GM12891 (cell line): Measurements from ENCODE around the gene TRA2A.
A peak's percentile ranks its signal among the peaks of the same experiment; 100 is the strongest.

Source experiments
- DNase-seq: peaks from one replicate; pipeline ENCODE4 v3.0.0; 2011; ENCODE audit warnings: low spot score; ENCODE audit not compliant: insufficient read length
- FAIRE-seq: peaks from 2 replicates; lab custom pipeline; 2011; peaks lifted over from hg19 to GRCh38; lab: Jason Lieb, UNC
- PAX5 ChIP-seq: IDR thresholded peaks from 2 replicates; pipeline ENCODE4 v1.6.1; 2011; ENCODE audit warnings: low read length, moderate library complexity, mild to moderate bottlenecking; ENCODE audit not compliant: insufficient read depth, severe bottlenecking
- POLR2A ChIP-seq: IDR thresholded peaks from 2 replicates; pipeline ENCODE4 v1.6.1; 2011; ENCODE audit warnings: low read depth, low read length, control low read depth
- POLR2AphosphoS5 ChIP-seq: IDR thresholded peaks from 2 replicates; pipeline ENCODE4 v1.6.1; 2011; ENCODE audit warnings: low read depth, low read length, control low read depth
- POU2F2 ChIP-seq: IDR thresholded peaks from 2 replicates; pipeline ENCODE4 v1.6.1; 2011; ENCODE audit warnings: low read depth, mild to moderate bottlenecking, control low read depth, low read length, moderate library complexity
- SPI1 ChIP-seq: IDR thresholded peaks from 2 replicates; pipeline ENCODE4 v1.6.1; 2011; ENCODE audit warnings: low read depth, low read length, control low read depth
- TAF1 ChIP-seq: IDR thresholded peaks from 2 replicates; pipeline ENCODE4 v1.6.1; 2011; ENCODE audit warnings: low read depth, low read length, control low read depth

TRA2A gene

DNA sequence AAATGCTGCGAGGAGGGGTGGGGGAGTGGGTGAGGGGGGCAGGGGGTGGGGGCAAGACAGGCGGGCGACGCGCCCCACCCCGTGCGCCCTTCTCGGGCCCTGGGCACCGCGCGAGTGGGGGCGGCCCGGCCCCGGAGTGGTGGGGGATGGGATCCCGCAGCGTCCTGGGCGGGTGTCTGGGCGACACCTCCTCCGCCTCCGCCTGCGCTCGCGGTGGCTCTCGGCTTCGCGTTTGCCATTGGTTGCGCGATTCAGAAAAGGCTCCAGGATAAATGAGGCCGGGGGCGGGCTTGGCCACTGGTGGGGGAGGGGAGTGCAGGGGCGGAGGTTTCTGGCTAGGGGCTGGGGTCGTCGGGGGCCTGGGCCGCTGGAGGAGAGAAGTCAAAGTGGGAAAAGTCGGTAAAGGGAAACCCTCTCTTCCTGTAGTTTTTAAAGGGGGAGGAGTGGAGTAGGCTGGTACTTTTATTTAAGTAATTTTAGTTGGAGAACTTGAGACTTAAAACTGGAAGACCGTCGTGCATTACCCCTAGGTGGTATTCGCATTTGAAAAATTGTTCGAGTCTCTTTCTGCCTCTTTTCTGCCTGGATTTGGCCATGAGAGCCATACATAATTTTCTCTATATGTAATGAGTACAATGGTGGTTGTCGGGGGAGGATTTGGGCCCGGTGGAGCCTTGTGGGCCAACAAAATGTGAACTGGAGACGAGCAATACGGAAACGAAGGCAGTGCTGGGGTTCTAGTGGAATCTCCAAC lies 60.5 kb downstream of the TRA2A start:
- FAIRE-seq, result peak; percentile 84
- TF ChIP-seq TAF1, result peak; percentile 28; the same call in 1 of the 2 replicates
- TF ChIP-seq SPI1, result no peak
- peak; percentile 60 for DNase-seq

DNA sequence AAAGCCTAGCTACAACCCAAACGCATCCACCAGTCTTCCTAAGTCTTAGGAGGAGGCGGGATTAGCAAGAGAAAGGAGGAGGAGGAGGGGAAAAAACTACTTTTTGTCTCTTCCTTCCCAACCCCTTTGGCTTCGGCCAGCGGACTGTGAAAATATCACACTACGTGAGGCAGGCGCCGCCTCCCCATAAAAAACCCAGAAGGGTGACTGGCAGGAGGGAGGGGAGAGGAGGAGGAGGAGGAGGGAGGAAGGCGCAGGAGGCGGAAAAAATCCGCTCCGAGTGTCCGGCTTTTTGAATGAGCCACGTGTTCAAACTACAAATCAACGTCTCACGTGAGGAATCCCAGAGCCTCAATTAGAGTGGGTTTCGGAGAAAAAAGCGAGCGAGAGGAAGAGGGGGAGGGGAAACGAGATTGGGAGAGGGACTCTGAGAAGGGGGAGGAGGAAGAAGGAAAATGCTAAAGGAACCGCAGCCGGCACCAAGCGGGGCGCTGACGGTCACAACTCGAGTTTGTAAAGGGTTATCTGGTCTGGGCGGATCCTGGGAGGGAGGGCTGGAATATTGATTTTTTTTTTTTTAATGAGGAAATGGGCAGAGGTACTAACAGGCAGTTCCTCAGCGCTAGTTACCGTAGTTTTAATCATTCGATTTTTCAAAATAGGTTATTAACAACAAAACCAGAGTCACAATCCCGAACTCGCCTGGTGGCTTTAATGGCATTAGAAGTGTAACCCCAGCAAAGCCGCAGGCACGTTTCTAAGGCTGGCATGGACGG lies 61.3 kb downstream of the TRA2A start, which contains the start of gene IGF2BP3:
Gene IGF2BP3, minus strand, starts transcription at position 162 of the 776 bp plus-strand sequence. CDS start 381 bp downstream, outside the sequence.
- FAIRE-seq (peak; percentile 61), DNase-seq (no peak)
- TF ChIP-seq POLR2AphosphoS5, result no peak; the same call in 1 of the 2 replicates
- peak; percentile 34; the same call in 1 of the 2 replicates for TF ChIP-seq POU2F2
- TF ChIP-seq TAF1, result peak; percentile 70; the same call in 1 of the 2 replicates
- TF ChIP-seq PAX5, result no peak
- TF ChIP-seq SPI1, result peak; percentile 29; the same call in 1 of the 2 replicates
- peak; percentile 79 for TF ChIP-seq POLR2A

DNA sequence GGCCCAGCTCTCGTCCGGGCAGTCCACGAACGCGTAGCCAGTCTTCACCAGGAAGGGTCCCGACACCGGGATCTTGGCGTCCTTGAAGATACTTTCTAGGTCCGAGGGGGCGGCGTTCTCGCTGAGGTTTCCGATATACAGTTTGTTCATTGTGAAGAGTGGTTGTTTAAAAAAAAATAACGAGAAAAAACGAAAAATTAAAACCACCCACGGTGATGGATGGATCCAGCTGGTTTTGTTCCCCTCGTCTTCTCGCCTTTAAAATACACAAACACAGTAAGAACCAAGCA lies 61.9 kb downstream of the TRA2A start:
- DNase-seq (no peak), FAIRE-seq (peak; percentile 28)
- TF ChIP-seq POU2F2 (no peak), PAX5 (no peak), POLR2A (no peak), TAF1 (no peak)

DNA sequence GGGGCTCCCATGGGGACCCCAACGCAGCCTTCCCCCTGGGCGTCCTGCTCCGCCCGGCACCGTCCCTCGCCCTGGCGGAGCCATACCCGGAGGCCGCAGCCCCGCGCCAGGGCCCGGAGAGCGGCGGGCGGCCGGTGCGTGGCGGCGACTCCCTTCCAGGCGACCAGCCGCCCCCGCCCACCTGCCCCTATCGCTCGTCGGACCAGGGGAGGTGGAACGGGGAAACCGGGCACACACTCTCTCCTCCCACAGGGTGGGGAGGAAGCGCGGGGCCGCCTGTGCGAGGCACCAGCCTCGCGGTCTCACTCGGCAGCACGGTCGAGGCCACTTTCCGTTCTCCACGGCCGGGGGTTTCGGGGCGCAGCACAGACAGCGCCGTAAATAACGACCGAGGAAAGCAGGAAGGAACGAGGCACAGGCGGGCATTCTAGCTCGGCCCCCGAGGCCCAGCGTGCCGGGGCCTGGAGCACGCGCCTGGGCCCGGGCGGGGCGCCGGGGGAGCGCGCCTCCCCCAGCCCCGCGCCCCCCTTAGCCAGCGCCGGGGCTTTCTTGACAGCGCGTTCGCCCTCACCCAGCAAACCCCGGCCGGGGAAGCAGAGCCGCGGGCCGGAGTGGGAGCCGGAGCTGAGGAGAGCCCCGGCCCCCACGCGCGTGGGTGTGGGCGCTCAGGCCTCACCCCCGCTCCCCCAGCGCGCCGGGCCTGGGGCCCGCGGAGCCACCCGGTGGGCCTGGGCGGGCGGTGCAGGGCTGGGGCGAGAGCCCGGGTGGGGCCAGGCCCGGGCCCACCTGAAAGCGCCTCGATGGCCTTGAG lies 62.4 kb downstream of the TRA2A start:
- no peak for TF ChIP-seq PAX5
- peak; percentile 53 for TF ChIP-seq POLR2A
- TF ChIP-seq TAF1, result peak; percentile 42; the same call in 1 of the 2 replicates
- FAIRE-seq, result no peak
- DNase-seq, result no peak

DNA sequence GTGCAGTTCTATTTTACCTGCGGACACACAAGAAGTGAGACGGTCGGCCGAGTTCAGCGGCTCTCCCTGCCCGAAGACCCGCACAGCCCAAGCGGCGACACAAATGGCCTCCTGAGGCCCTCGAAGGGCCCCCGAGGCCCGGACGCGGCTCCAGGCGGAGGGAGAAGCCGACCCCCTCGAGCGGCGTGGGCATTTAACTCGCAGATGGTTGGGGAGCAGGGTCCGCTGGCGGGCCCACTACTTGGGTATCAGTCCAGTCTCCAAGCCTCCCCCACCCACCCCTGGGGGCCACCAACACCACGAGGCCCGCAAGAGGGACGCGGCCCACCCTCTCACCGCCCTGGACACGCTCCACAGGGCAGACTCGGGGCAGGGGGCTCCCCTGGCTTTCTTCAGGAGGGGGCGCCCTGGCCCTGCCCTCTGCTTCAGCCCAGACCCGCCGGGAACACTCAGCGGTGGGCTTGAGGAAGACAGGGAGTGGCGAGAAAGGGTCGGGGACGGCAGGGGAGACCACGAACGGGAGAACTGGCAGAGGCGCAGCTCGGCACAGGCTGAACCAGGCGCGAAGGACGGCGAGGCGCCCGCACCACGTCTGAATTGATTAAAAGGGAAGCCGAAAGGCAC lies 63.1 kb downstream of the TRA2A start:
- FAIRE-seq (no peak), DNase-seq (no peak)
- no peak for TF ChIP-seq POLR2A
- peak; percentile 46 for TF ChIP-seq PAX5

DNA sequence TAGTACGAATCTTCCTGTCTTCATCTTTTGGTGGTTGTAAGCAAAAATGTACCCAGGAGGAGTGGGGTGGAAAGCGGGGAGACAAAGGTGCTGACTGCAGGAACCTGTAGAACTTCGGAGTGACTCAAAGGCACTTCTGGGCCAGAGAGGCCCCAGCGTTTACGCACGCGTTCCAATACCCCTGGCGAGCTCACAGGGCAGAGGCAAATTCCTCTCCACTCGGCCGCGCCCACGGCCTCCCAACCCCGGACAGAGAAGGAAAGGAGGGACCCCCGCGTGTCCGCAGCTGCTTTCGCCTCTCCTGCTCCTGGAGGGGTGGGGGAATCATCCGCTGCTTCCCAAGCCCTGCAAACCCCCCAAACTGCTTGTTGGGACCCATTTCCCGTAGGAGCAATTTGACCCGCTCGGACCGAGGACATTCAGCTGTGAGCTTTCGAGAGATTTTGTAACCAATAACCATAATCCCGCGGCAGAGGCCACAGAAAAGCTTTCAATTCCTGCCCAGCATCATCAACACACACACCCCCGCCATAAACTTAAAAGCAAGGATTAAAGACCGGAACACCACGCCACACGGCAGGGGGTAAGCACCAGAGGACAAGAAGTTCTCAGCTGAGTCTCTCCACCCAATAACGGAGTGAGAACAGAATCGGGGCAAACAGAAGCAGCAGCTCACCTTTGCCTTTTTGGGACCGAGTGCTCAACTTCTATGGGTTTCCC lies 63.8 kb downstream of the TRA2A start:
- FAIRE-seq, result peak; percentile 76
- DNase-seq, result no peak
- peak; percentile 56; the same call in 1 of the 2 replicates for TF ChIP-seq TAF1
- no peak for TF ChIP-seq PAX5
- 0 out of 2 replicates have a peak, but pooled peaks have one; percentile 28 for TF ChIP-seq SPI1
- peak; percentile 31; the same call in 1 of the 2 replicates for TF ChIP-seq POU2F2

DNA sequence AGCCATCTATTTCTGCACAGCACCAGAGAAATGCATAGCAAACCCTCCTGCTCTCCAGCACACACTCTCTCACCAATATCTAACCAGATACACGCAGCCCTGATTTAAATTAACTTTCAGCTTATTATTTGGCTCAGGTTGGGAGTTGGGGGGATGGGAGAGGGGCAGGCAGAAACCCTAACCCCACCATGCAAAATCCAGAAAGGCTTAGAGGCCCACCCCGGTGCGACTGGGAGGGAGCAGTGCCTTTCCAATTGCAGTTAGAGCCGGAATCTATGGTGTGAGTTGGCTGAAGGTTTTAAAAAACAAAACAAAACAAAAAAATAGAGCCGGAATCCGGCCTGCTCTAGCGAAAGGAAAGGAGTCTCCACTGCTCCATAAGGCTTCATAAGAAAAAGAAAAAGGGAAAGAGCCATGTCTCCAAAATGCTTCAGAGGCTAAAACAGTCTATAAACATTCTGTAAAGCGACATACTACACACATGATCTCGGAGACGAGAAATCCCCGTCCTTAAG lies 64.4 kb downstream of the TRA2A start:
- DNase-seq, result no peak
- TF ChIP-seq POU2F2 (no peak), PAX5 (no peak), POLR2AphosphoS5 (no peak), SPI1 (no peak), POLR2A (no peak), TAF1 (no peak)
- FAIRE-seq, result peak; percentile 26

DNA sequence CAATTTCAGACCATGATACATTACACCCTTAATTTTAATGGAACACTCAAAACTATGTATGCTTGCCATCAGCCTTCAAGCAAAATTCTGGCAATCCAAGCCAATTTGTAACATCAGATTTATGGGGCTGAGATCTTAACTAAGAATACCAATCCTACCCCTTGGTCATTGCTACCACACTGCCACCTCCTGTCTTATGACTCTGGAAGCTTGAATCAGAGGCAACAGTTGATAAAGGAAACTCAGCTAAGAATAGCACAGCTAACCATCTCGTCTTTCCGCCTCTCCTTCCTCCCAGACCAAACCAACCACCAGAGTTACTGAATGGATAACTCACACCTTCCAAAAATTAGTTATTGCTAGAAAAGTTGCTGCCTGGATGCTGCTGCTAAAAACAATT lies 68.9 kb downstream of the TRA2A start:
- DNase-seq, result no peak
- TF ChIP-seq PAX5 (no peak), SPI1 (no peak), POU2F2 (no peak), TAF1 (no peak), POLR2A (no peak), POLR2AphosphoS5 (no peak)
- FAIRE-seq, result peak; percentile 54
